ENCODE results near the gene CC2D2A. TPM values are rescaled to one million over a fixed set of nuclear protein-coding genes. Genes with fewer than 3 reads are reported as not detected.
A peak's percentile ranks its signal among the peaks of the same experiment; 100 is the strongest.
"Not testable (repeated sequence)": the region's sequence is repeated elsewhere in the genome, so short reads cannot be mapped to it uniquely, and the experiment has no call there.

The CC2D2A gene
- total RNA-seq, 1 experiment from 2014 or later, result 14.2 TPM

- no peak for DNase-seq (ENCODE audit: extremely low read depth, low read depth)
These were observed 43.9 kb downstream of the CC2D2A start for GRCh38 chr4:15513545-15513944.

DNA sequence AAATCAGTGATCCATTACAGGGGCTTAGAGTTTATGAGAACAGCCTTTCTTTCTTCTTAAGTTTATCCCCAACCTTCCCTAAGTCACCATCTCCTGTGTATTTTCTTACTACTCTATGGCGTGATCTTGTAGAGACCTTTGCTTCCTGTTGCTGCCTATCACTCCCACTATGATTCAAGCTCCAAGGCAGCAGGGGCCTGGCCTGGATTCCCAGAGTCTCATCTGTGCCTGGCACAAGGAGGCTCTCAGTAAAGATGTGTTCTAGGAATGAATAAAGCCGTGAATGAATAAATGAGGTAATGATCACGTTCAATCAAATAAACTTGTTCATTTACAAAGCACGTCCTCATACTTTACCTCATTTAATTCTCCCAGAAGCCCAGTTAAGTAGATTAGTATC is 45.4 kb downstream of the CC2D2A start:
- DNase-seq (ENCODE audit: extremely low read depth, low read depth), result no peak

DNA sequence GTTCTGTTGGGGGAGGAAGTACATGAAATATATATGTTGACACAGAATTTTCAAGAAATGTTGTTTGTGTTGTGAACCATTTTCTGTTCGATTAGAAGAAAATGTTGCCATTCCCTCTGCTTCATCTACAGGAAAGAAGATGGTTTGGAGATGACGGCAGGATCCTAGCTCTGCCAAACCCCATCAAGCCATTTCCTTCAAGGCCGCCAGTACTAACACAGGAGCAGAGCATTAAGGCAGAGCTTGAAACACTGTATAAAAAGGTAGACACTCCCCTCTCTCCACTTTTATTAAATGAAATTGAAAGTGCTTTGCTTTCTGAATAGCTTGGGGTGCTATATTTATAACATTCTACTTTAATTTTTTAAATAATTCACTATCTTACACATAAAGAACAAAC is 46.8 kb downstream of the CC2D2A start:
- no peak for DNase-seq (ENCODE audit: extremely low read depth, low read depth)

GRCh38 chr4:15517681-15518080 is 48.0 kb downstream of the CC2D2A start:
- DNase-seq (ENCODE audit: extremely low read depth, low read depth), result not testable (repeated sequence)

DNA sequence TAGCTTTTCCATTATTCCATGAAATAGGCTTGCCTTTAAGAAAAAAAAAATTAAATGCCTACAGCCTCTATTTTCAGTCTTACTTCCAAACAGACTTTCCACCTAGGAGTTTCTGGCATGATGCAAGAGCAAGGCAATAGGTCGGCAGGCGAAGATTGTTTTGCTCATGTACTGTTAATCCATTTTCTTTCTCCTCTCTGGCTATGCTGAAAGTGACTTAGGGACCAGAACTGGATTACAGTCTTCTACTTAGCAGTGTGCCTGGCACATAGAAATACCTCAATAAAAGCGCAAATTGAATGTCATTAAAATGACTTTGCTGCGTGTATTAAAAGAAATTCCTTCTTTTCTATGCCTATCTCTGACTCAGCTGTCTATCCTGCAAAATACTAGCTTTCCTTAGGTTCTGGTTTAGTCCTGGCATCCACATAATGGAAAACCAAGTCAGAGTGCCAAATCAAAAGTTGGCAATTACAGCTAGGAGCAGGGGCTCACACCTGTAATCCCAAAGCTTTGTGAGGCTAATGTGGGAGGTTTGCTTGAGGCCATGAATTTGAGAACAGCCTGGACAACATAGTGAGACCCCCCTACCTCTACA is 51.9 kb downstream of the CC2D2A start:
- DNase-seq (ENCODE audit: extremely low read depth, low read depth), result peak; percentile 69

DNA sequence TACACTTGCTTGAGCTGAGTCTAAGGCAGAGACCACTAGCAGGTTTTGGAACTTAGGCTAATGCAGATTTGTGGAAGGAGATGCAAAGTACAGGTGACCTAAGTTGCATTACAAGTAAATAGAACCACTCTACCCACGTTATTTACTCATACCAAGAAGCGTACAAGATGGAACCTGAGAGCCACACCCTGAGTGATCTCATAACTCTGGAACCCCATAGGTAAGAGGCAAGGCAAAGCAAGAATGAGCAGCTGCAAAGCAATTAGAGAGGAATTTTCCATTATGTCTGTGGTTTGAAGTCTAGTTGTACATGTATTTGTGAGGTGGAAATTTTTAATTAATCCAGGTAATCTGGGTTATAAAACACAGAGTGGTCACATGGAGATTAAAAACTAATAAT is 55.4 kb downstream of the CC2D2A start:
- no peak for DNase-seq (ENCODE audit: extremely low read depth, low read depth)

GRCh38 chr4:15526924-15527592 is 57.4 kb downstream of the CC2D2A start:
- DNase-seq (ENCODE audit: extremely low read depth, low read depth), result no peak

- DNase-seq (ENCODE audit: extremely low read depth, low read depth), result no peak
These were observed 62.1 kb downstream of the CC2D2A start for GRCh38 chr4:15531792-15532191.

- no peak for DNase-seq (ENCODE audit: extremely low read depth, low read depth)
These were observed 64.1 kb downstream of the CC2D2A start for GRCh38 chr4:15533817-15534216.

GRCh38 chr4:15535599-15535998 is 65.9 kb downstream of the CC2D2A start:
- no peak for DNase-seq (ENCODE audit: extremely low read depth, low read depth)

DNA sequence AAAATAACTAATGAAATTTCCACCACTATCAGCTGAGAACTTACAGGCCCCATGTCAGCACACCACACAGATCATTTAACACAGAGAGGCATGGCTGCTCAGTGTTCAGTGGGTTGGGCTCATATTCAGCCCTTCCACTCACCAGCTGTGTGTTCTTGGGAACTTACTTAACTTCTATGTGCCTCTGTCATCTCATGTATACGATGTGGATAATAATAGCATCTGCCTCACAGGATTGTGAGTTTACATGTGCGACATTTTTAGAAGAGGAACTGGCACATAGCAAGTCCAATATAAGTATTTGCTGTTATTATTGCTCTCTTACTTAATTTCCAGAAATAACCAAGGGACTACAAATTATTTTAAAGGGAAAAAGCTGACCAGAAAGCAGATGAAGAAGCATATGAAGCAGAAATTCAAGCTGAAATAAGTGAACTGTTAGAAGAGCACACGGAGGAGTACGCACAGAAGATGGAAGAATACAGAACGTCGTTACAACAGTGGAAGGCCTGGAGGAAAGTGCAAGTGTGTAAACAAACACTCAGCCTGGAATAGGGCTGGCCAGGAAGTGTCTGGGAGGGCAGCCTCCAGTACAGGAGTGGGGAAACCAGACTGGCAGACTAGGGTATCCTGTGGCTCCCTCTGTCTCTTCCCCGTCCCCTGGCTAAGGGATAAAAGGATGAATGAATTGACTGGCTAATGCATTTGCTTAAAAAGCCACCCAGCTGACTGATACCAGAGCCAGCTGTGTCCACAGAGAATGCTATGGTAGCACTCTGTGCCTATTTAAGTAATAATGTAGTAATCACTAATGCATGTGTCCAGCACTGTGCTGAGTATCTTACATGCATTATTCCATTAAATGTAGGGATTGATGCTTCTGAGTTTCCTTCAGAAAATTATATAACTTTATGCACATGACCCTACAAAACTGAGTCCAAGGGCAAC is 67.1 kb downstream of the CC2D2A start:
- no peak for DNase-seq (ENCODE audit: extremely low read depth, low read depth)

- DNase-seq (ENCODE audit: extremely low read depth, low read depth), result no peak
These were observed 72.3 kb downstream of the CC2D2A start for GRCh38 chr4:15541941-15542340.

DNA sequence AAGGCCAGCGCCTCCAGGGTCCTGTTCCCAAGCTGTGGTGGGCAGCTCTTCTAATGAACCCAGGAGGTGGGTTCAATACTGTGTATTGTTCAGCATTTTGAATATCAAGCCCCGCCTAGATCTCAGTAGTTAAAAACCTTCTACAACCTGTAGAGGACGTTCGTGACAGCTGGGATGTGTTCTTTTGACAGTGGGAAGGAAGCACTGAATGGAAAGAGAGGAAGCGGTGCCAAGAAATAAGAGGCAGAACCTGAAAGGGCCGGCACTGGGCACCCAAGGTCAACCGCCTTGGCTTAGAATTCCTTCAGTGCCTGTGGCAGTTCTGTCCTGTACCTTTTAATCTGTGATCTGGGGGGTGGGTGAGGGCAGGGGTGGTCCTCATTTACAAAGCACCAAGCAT is 73.1 kb downstream of the CC2D2A start:
- no peak for DNase-seq (ENCODE audit: extremely low read depth, low read depth)

- no peak for DNase-seq (ENCODE audit: extremely low read depth, low read depth)
These were observed 74.0 kb downstream of the CC2D2A start for GRCh38 chr4:15543537-15544247.

DNA sequence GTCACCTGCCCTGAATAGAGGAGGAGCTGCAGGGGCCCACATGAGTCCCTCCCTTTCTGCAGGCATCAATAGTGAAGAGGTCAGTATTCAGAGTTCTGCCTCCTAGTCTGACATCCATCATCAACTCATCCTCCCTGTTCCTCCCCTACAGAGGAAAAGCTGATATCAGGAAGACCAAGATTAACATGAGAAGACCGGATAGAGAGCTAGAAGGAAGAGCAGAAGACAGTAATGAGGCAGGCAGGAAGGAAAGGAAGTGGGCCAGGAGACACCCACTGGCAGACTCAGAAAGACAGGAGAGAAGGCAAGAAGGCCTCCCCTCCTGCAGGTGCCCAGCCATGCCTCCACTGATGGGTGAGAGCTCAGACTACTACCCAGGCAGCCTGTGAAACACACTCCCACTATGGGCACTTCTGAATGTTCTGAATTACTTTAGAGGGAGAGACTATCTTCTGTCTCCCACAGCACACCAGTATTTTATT is 74.6 kb downstream of the CC2D2A start:
- DNase-seq (ENCODE audit: extremely low read depth, low read depth), result no peak

DNA sequence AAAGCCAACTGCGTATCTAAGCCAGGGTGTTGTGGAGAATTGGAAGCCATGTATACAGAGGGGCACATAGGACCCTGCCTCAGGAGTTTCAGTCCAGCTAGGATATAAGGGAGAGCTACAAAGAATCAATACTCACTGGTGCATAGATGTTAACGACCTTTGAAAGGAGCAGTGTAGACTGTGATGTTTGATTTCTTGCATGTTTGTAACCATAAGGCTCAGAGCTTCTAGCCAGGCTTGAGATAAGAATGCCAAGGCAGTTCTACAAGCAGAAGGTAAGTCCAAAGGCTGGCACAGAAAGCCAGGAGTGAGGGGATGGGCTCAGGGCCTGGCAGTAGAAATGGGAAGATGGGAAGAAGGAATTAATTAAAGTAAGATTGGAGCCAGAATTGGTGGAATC is 75.7 kb downstream of the CC2D2A start:
- no peak for DNase-seq (ENCODE audit: extremely low read depth, low read depth)

DNA sequence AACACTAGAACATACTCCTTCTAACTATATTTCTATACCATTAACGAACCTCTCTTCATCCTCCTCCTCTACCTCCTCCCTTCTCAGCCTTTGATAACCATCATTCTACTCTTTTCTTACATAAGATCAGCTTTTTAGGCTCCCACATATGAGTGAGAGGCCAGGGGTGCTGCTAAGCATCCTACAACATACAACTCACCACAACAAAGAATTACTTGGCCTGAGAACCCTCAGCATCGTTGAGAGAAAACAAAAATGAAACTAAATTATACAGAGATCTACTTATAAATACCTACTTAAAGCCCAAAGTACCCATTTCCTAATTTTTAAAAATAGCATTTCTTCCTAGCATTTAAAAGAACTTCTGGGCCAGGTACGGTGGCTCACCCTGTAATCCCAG is 77.7 kb downstream of the CC2D2A start:
- DNase-seq (ENCODE audit: extremely low read depth, low read depth), result no peak

DNA sequence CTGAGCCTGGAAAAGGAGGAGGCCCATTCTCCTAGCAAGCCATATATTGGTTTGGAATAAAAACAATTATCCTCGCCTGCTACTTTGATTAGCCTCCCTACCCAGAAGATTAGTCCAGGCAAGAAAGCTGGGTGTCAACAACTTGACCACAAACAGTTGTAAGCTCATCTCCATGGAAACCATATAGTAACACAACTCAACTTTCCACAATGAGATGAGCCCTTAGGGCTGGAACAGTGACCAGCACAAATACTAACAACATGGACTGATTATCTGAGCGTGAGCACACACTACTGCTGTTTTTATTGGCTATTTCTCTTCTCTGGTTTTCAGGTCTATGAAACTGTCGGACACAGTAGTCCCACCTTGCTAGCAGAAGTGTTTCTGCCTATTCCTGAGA is 80.8 kb downstream of the CC2D2A start:
- DNase-seq (ENCODE audit: extremely low read depth, low read depth), result no peak

GRCh38 chr4:15551740-15552446 is 82.2 kb downstream of the CC2D2A start:
- DNase-seq (ENCODE audit: extremely low read depth, low read depth), result no peak
